Upper lobe of left lung (tissue), 6 donors: ENCODE results near the gene MTCL1. TPM values are rescaled to one million over a fixed set of nuclear protein-coding genes. Genes with fewer than 3 reads are reported as not detected.

Experiments used
- ATAC-seq, 2 donors: fragments of 200-7000 bp; cut with Tn5 transposase; one replicate each; pipeline ENCODE4 v1.9.1; 2022; ENCODE audit warnings: mild to moderate bottlenecking in 2 of 2, moderate library complexity in 2 of 2; ENCODE audit not compliant: low FRiP score in 2 of 2
- DNase-seq, 2 donors: peaks; one replicate each; pipeline ENCODE4 v3.0.0-alpha.2; 2019 to 2020
- H3K27ac ChIP-seq, 4 donors: fragments of 200-600 bp; sonication (generic); one replicate each; pipeline ENCODE4 v1.5.1; 2016 to 2019
- H3K27me3 ChIP-seq, 4 donors: fragments of 200-600 bp; sonication (generic); one replicate each; pipeline ENCODE4 v1.5.1; 2017 to 2019
- H3K36me3 ChIP-seq, 4 donors: fragments of 200-600 bp; sonication (generic); one replicate each; pipeline ENCODE4 v1.5.1; 2016 to 2019
- H3K4me1 ChIP-seq, 4 donors: fragments of 200-600 bp; sonication (generic); one replicate each; pipeline ENCODE4 v1.5.1; 2018 to 2019
- H3K4me3 ChIP-seq, 4 donors: fragments of 200-600 bp; sonication (generic); one replicate each; pipeline ENCODE4 v1.5.1; 2017 to 2019; ENCODE audit warnings: mild to moderate bottlenecking in 2 of 4, moderate library complexity in 1 of 4
- H3K9me3 ChIP-seq, 4 donors: fragments of 200-600 bp; sonication (generic); one replicate each; pipeline ENCODE4 v1.5.1; 2018 to 2019
- CTCF ChIP-seq, 6 experiments: fragments of 450-650 bp in 4 of 6; fragments of 200-600 bp in 2 of 6; sonication (generic) in 2 of 6; IDR thresholded peaks; one replicate each; pipeline ENCODE4 v1.5.1; 2016 to 2019; ENCODE audit warnings: antibody characterized with exemption in 6 of 6
- EP300 ChIP-seq, 4 donors: sonication (generic); formaldehyde crosslinking; IDR thresholded peaks; one replicate each; pipeline ENCODE4 v1.5.1; 2017; ENCODE audit warnings: antibody characterized with exemption in 4 of 4, control low read depth in 2 of 4
- POLR2A ChIP-seq, 4 donors: fragments of 450-650 bp; IDR thresholded peaks; one replicate each; pipeline ENCODE4 v1.5.1; 2016 to 2017; ENCODE audit warnings: antibody characterized with exemption in 4 of 4, mild to moderate bottlenecking in 2 of 4
- POLR2AphosphoS5 ChIP-seq, 2 donors: sonication (generic); formaldehyde crosslinking; IDR thresholded peaks; one replicate each; pipeline ENCODE4 v1.5.1; 2017; ENCODE audit warnings: antibody characterized with exemption in 2 of 2
- WGBS, 2 donors: methylation state at CpG; one replicate each; pipeline ENCODE4 v1.1.5; 2017 to 2018; 5-methylcytosine and 5-hydroxymethylcytosine counted together
- total RNA-seq, 6 donors: library from RNA; depleted of rRNA in 4 of 6; stranded (reverse); fragments of >200 nt in 4 of 6; gene quantifications; one replicate each; pipeline versions ENCODE4 v1.1.0 to v1.2.1, GENCODE V29; 2016 to 2021
- donor health status: DM: no; HTN: no; CAD: no; lungs with moderate emphysema.
- donor health status: DM: no; HTN: yes; CAD: no; lungs with severe emphysema.

MTCL1 gene
- total RNA-seq, 6 donors from 2014 or later: 4.5 to 17.9 (median 8.1) TPM

GRCh38 chr18:8851659-8852058 is 146.3 kb downstream of the MTCL1 start:
- TF ChIP-seq POLR2A (IDR thresholded peaks at IDR 0.05) (no peak), POLR2AphosphoS5 (IDR thresholded peaks at IDR 0.05) (no peak), EP300 (IDR thresholded peaks at IDR 0.05) (no peak), CTCF (IDR thresholded peaks at IDR 0.05) (no peak)
- Histone ChIP-seq H3K9me3 (no peaks in the 10 kb centered on the region), H3K27ac (no peak overlapping the region), H3K36me3 (no peaks in the 10 kb centered on the region), H3K4me3 (no peak overlapping the region), H3K27me3 (no peaks in the 10 kb centered on the region), H3K4me1 (peaks cover 0 to 6% (median 4%) of the 10 kb centered on the region in 4 donors)
- no peak for DNase-seq
- no peak for ATAC-seq
- WGBS, 2 donors: 71 to 84% methylated on average over 2 of the region's 2 CpGs

GRCh38 chr18:8854550-8854949 is 149.2 kb downstream of the MTCL1 start:
- no peaks in the 10 kb centered on the region for H3K27me3 ChIP-seq
- no peak for TF ChIP-seq EP300 (IDR thresholded peaks at IDR 0.05)
- no peak for TF ChIP-seq POLR2AphosphoS5 (IDR thresholded peaks at IDR 0.05)
- H3K9me3 ChIP-seq: no peaks in the 10 kb centered on the region
- no peak overlapping the region for H3K27ac ChIP-seq
- DNase-seq (no peak), ATAC-seq (no peak)
- H3K4me3 ChIP-seq: no peak overlapping the region
- H3K4me1 ChIP-seq: no peaks in the 10 kb centered on the region
- no peaks in the 10 kb centered on the region for H3K36me3 ChIP-seq
- WGBS, 2 donors: 48 to 51% methylated on average over 4 of the region's 4 CpGs

- DNase-seq: no peak
- 44 to 46% methylated on average over 2 of the region's 2 CpGs for WGBS, 2 donors
- no peak overlapping the region for H3K27ac ChIP-seq
- no peaks in the 10 kb centered on the region for H3K36me3 ChIP-seq
- no peak for ATAC-seq
- TF ChIP-seq EP300 (IDR thresholded peaks at IDR 0.05) (no peak), POLR2AphosphoS5 (IDR thresholded peaks at IDR 0.05) (no peak), CTCF (IDR thresholded peaks at IDR 0.05) (no peak), POLR2A (IDR thresholded peaks at IDR 0.05) (no peak)
- no peaks in the 10 kb centered on the region for H3K4me1 ChIP-seq
- no peak overlapping the region for H3K4me3 ChIP-seq
- no peaks in the 10 kb centered on the region for H3K27me3 ChIP-seq
- no peaks in the 10 kb centered on the region for H3K9me3 ChIP-seq
Observed at GRCh38 chr18:8854962-8855361, 149.6 kb downstream of the MTCL1 start.

GRCh38 chr18:8856212-8856611 is 150.9 kb downstream of the MTCL1 start:
- no peak overlapping the region for H3K4me3 ChIP-seq
- no peak for ATAC-seq
- 87% methylated on average over 8 of the region's 8 CpGs for WGBS, 2 donors
- H3K27me3 ChIP-seq: no peaks in the 10 kb centered on the region
- no peaks in the 10 kb centered on the region for H3K9me3 ChIP-seq
- no peaks in the 10 kb centered on the region for H3K36me3 ChIP-seq
- H3K4me1 ChIP-seq: no peaks in the 10 kb centered on the region
- TF ChIP-seq POLR2AphosphoS5 (IDR thresholded peaks at IDR 0.05): no peak
- TF ChIP-seq EP300 (IDR thresholded peaks at IDR 0.05): no peak
- TF ChIP-seq CTCF (IDR thresholded peaks at IDR 0.05): no peak
- no peak for TF ChIP-seq POLR2A (IDR thresholded peaks at IDR 0.05)
- no peak overlapping the region for H3K27ac ChIP-seq
- DNase-seq: no peak

GRCh38 chr18:8856769-8857393 is 151.5 kb downstream of the MTCL1 start:
- TF ChIP-seq CTCF (IDR thresholded peaks at IDR 0.05) (no peak), EP300 (IDR thresholded peaks at IDR 0.05) (no peak), POLR2A (IDR thresholded peaks at IDR 0.05) (no peak), POLR2AphosphoS5 (IDR thresholded peaks at IDR 0.05) (no peak)
- no peaks in the 10 kb centered on the region for H3K36me3 ChIP-seq
- 88 to 94% methylated on average over 21 to 32 of the region's 34 CpGs for WGBS, 2 donors
- no peak for ATAC-seq
- no peak overlapping the region for H3K4me3 ChIP-seq
- H3K9me3 ChIP-seq: no peaks in the 10 kb centered on the region
- H3K27me3 ChIP-seq: no peaks in the 10 kb centered on the region
- no peak overlapping the region for H3K27ac ChIP-seq
- DNase-seq: peak in 1 of 2 donors; percentile 77
- no peaks in the 10 kb centered on the region for H3K4me1 ChIP-seq
